Endodermal cell (in vitro differentiated cells): ENCODE results near the gene GTF2H3. TPM values are rescaled to one million over a fixed set of nuclear protein-coding genes. Genes with fewer than 3 reads are reported as not detected.
A peak's percentile ranks its signal among the peaks of the same experiment; 100 is the strongest.
"Not testable (repeated sequence)": the region's sequence is repeated elsewhere in the genome, so short reads cannot be mapped to it uniquely, and the experiment has no call there.

Experiments used
- DNase-seq: peaks from one replicate; pipeline ENCODE4 v3.0.0-alpha.2; 2017
- H3K27ac ChIP-seq: 2 replicates; pipeline ENCODE4 v1.5.1; 2013; ENCODE audit warnings: mild to moderate bottlenecking, low read depth, low read length, moderate library complexity
- H3K27me3 ChIP-seq: 2 replicates; pipeline ENCODE4 v1.6.1; 2013; ENCODE audit warnings: mild to moderate bottlenecking, low read length, moderate library complexity; ENCODE audit not compliant: insufficient read depth, control insufficient read depth, poor library complexity, severe bottlenecking
- H3K36me3 ChIP-seq: 2 replicates; pipeline ENCODE4 v1.7.0; 2013; ENCODE audit warnings: mild to moderate bottlenecking, low read length, moderate library complexity; ENCODE audit not compliant: control insufficient read depth, insufficient read depth
- H3K4me1 ChIP-seq: one replicate; pipeline ENCODE4 v1.7.0; 2013; ENCODE audit warnings: low read length; ENCODE audit not compliant: control insufficient read depth, insufficient read depth
- H3K4me3 ChIP-seq: 2 replicates; pipeline ENCODE4 v1.5.1; 2013; ENCODE audit warnings: mild to moderate bottlenecking, low read length, moderate library complexity
- H3K9ac ChIP-seq: 2 replicates; pipeline ENCODE4 v1.6.1; 2013; ENCODE audit warnings: mild to moderate bottlenecking, low read length, moderate library complexity; ENCODE audit not compliant: poor library complexity, severe bottlenecking; ENCODE audit errors: extremely low read depth
- H3K9me3 ChIP-seq: 2 replicates; pipeline ENCODE4 v1.6.1; 2013; ENCODE audit warnings: mild to moderate bottlenecking, low read length, moderate library complexity; ENCODE audit not compliant: control insufficient read depth
- H3K27ac Mint-ChIP-seq: 2 replicates; pipeline ENCODE4 v1.8.0; 2020; ENCODE audit warnings: mixed read lengths
- H3K27me3 Mint-ChIP-seq: 2 replicates; pipeline ENCODE4 v1.8.0; 2021; ENCODE audit warnings: mild to moderate bottlenecking, mixed read lengths; ENCODE audit not compliant: insufficient read depth
- H3K36me3 Mint-ChIP-seq: 2 replicates; pipeline ENCODE4 v1.8.0; 2020; ENCODE audit warnings: low read depth, mixed read lengths
- H3K4me1 Mint-ChIP-seq: 2 replicates; pipeline ENCODE4 v1.8.0; 2020; ENCODE audit warnings: mixed read lengths
- H3K4me3 Mint-ChIP-seq: 2 replicates; pipeline ENCODE4 v1.8.0; 2020; ENCODE audit warnings: mild to moderate bottlenecking, moderate library complexity, mixed read lengths
- H3K9me3 Mint-ChIP-seq: 2 replicates; pipeline ENCODE4 v1.8.0; 2020; ENCODE audit warnings: mild to moderate bottlenecking, mixed read lengths
- WGBS, 2 experiments: methylation state at CpG; one replicate each; pipeline versions ENCODE4 v1.1.5 to v1.1.7; 2013; ENCODE audit warnings: missing lambda C conversion rate in 2 of 2, mixed read lengths in 1 of 2; ENCODE audit not compliant: insufficient coverage in 1 of 2, insufficient read length in 1 of 2; 5-methylcytosine and 5-hydroxymethylcytosine counted together
- total RNA-seq, 2 donors: library from RNA; stranded (reverse); fragmentation: NEBNext Ultra II Directional in 1 of 2; extraction: Animal tissue kit (Norgen Biotek cat#: 25700) in 1 of 2; gene quantifications; 2 replicates in 1 of 2; 3 replicates in 1 of 2; pipeline ENCODE4 v1.2.1, GENCODE V29; 2021
- TF ChIP-seq, protein P1 (sequence below): fragments of 200-600 bp; sonication (generic); conservative IDR thresholded peaks from 2 replicates; pipeline ENCODE4 v1.5.0; 2021; ENCODE audit warnings: antibody characterized with exemption, mild to moderate bottlenecking

GTF2H3 gene
- total RNA-seq, 2 donors from 2014 or later, result 39.4 to 42.5 TPM

DNA sequence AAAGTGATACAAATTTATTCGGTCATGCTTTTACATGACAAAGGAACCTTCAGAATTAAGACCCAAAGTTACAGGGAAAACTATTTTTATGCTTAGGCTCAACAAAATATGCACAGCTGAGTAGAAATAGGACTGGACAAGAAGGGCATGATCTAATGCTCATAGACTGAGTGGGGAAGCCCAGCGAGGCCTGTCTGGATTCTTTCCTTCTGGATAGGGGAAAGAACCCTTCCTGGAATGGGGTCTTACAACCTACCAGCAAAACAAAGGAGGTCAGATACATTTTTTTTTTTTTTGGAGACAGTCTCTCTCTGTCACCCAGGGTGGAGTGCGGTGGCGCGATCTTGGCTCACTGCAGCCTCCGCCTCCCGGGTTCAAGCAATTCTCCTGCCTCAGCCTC lies 33.9 kb upstream of the GTF2H3 start:
- no peak overlapping the region for H3K4me3 ChIP-seq
- DNase-seq, result no peak
- H3K27me3 Mint-ChIP-seq, result no peaks in the 10 kb centered on the region
- peaks cover 7% of the 10 kb centered on the region for H3K4me1 Mint-ChIP-seq
- no peaks in the 10 kb centered on the region for H3K27me3 ChIP-seq
- no peak overlapping the region for H3K27ac Mint-ChIP-seq
- H3K4me3 Mint-ChIP-seq, result no peak overlapping the region
- TF ChIP-seq, protein P1, sequence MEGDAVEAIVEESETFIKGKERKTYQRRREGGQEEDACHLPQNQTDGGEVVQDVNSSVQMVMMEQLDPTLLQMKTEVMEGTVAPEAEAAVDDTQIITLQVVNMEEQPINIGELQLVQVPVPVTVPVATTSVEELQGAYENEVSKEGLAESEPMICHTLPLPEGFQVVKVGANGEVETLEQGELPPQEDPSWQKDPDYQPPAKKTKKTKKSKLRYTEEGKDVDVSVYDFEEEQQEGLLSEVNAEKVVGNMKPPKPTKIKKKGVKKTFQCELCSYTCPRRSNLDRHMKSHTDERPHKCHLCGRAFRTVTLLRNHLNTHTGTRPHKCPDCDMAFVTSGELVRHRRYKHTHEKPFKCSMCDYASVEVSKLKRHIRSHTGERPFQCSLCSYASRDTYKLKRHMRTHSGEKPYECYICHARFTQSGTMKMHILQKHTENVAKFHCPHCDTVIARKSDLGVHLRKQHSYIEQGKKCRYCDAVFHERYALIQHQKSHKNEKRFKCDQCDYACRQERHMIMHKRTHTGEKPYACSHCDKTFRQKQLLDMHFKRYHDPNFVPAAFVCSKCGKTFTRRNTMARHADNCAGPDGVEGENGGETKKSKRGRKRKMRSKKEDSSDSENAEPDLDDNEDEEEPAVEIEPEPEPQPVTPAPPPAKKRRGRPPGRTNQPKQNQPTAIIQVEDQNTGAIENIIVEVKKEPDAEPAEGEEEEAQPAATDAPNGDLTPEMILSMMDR, result no peak
- no peaks in the 10 kb centered on the region for H3K4me1 ChIP-seq
- 93 to 94% methylated on average over 4 to 7 of the region's 7 CpGs for WGBS, 2 experiments
- no peaks in the 10 kb centered on the region for H3K9me3 Mint-ChIP-seq
- no peaks in the 10 kb centered on the region for H3K9me3 ChIP-seq
- H3K27ac ChIP-seq, result no peak overlapping the region
- peaks cover 35% of the 10 kb centered on the region for H3K36me3 Mint-ChIP-seq
- peaks cover 48% of the 10 kb centered on the region for H3K36me3 ChIP-seq
- no peak overlapping the region for H3K9ac ChIP-seq

DNA sequence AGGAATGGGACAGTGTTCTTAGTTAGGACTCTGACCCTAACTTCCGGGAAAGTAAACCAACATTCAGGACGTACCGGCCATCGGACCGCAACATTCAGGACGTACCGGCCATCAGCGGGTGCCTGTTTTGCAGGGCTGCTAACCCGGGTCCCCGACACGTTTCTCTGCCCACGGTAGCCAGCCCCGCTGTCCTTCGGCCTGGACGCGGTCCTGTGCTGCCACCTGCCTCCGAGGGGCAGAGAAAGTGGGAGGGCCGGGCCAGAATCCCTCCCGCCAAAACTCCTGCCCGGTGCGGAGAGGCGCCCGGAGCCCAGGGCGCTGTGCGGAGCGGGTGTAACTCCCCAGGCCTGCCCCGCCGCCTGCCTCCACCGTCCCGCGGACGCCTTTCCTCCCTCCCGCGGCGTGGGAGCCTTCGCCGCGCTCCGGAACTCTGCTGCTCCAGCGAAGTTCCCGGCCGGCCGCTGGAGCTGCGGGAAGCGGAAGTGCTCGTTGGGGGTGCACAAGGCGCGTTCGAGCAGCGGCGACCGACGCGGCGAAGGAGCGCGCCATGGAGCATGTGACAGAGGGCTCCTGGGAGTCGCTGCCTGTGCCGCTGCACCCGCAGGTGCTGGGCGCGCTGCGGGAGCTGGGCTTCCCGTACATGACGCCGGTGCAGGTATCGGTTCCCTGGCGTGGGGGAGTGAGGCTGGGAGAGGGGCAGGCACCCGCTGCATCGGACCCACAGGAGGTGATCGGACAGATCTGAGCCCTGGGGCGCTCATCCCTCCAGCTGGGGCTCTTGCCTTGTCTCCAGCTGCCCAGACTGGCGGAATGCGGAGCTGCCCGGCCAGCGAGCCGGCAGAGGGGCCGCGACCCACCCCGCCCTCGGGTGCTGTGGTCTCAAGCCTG lies 31.8 kb upstream of the GTF2H3 start, which contains the start of gene DDX55:
Gene DDX55 (plus strand): TSS at position 498 of the 888 bp plus-strand sequence. CDS start 50 bp downstream, at position 548.
- peak within 1 kb of the TSS; percentile 93 for H3K4me3 ChIP-seq
- Mint-ChIP-seq H3K4me1 (peaks cover 7% of the 10 kb centered on the region), H3K27ac (peak within 1 kb of the TSS; percentile 97), H3K4me3 (peak within 1 kb of the TSS; percentile 74), H3K36me3 (peaks cover 24% of the 10 kb centered on the region), H3K27me3 (no peaks in the 10 kb centered on the region), H3K9me3 (no peaks in the 10 kb centered on the region)
- WGBS, 2 experiments, result 0 to 2% methylated on average over 13 to 81 of the region's 81 CpGs
- H3K36me3 ChIP-seq, result peaks cover 46% of the 10 kb centered on the region
- H3K9ac ChIP-seq, result peak within 1 kb of the TSS; percentile 88
- peak within 1 kb of the TSS; percentile 80 for H3K27ac ChIP-seq
- no peaks in the 10 kb centered on the region for H3K4me1 ChIP-seq
- TF ChIP-seq, protein P1, result peak; percentile 68
- DNase-seq, result peak; percentile 94
- no peaks in the 10 kb centered on the region for H3K9me3 ChIP-seq
- H3K27me3 ChIP-seq, result no peaks in the 10 kb centered on the region

DNA sequence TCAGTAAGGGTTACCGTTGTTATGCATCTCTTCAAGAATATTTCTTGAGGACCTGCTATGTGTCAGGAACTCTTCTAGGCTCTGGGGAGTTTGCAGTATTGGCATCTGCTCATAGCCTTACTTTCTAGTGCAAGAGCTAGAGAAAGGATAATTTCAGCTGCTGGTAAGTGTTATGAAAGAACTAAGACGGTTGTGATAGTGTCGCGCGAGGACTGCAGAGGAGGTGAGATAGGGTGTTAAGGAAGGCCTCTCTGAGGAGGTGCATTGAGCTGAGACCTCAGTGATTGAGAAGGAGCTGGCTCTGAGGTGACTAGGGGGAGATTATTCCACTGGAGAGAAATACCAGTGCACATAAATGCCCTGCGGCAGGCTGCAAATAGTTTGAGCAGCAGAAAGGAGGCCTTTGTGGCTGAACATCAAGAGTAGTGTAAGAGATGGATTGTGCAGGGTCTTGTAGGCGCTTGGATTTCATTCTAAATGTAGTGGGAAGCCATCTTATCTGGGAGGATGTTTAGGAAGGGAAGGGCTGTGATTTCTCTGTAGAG lies 30.9 kb upstream of the GTF2H3 start:
- whole genome bisulfite sequencing, 2 experiments, result 26 to 28% methylated on average over 6 to 7 of the region's 7 CpGs
- peak overlapping the region; percentile 93 for H3K4me3 ChIP-seq
- H3K4me1 Mint-ChIP-seq, result peaks cover 7% of the 10 kb centered on the region
- H3K27me3 Mint-ChIP-seq, result no peaks in the 10 kb centered on the region
- no peaks in the 10 kb centered on the region for H3K9me3 ChIP-seq
- DNase-seq, result no peak
- peaks cover 24% of the 10 kb centered on the region for H3K36me3 Mint-ChIP-seq
- no peaks in the 10 kb centered on the region for H3K9me3 Mint-ChIP-seq
- H3K4me3 Mint-ChIP-seq, result peak overlapping the region; percentile 74
- H3K27me3 ChIP-seq, result no peaks in the 10 kb centered on the region
- H3K9ac ChIP-seq, result peak overlapping the region; percentile 88
- peak overlapping the region; percentile 67 for H3K27ac Mint-ChIP-seq
- peaks cover 46% of the 10 kb centered on the region for H3K36me3 ChIP-seq
- TF ChIP-seq, protein P1, result no peak
- H3K27ac ChIP-seq, result no peak overlapping the region
- no peaks in the 10 kb centered on the region for H3K4me1 ChIP-seq

- H3K27ac Mint-ChIP-seq, DNase-seq, H3K9me3 ChIP-seq, H3K4me1 ChIP-seq, H3K9ac ChIP-seq, H3K27me3 Mint-ChIP-seq, H3K27me3 ChIP-seq, H3K27ac ChIP-seq, H3K9me3 Mint-ChIP-seq, H3K4me1 Mint-ChIP-seq: not testable (repeated sequence)
- Mint-ChIP-seq H3K4me3 (peak overlapping the region; percentile 74), H3K36me3 (peaks cover 32% of the 10 kb centered on the region)
- peaks cover 46% of the 10 kb centered on the region for H3K36me3 ChIP-seq
- H3K4me3 ChIP-seq, result peak overlapping the region; percentile 93
- 97 to 98% methylated on average over 7 to 11 of the region's 11 CpGs for WGBS, 2 experiments
Observed at GRCh38 chr12:123603495-123603894, 30.1 kb upstream of the GTF2H3 start.
